Vagina (tissue), 2 donors: ENCODE results near the gene RAB11FIP3. TPM values are rescaled to one million over a fixed set of nuclear protein-coding genes. Genes with fewer than 3 reads are reported as not detected.

Experiments
- DNase-seq, 2 donors: peaks; one replicate each; pipeline ENCODE4 v3.0.0-alpha.2; 2017; ENCODE audit errors: extremely low spot score in 2 of 2
- H3K27ac ChIP-seq: fragments of 200-600 bp; sonication (generic); one replicate; pipeline ENCODE4 v1.5.1; 2019
- H3K27me3 ChIP-seq: fragments of 200-600 bp; sonication (generic); one replicate; pipeline ENCODE4 v1.5.1; 2019
- H3K36me3 ChIP-seq, 2 donors: fragments of 200-600 bp; sonication (generic); one replicate each; pipeline ENCODE4 v1.5.1; 2017 to 2019
- H3K4me1 ChIP-seq: fragments of 200-600 bp; sonication (generic); one replicate; pipeline ENCODE4 v1.5.1; 2019
- H3K4me3 ChIP-seq, 2 donors: fragments of 200-600 bp; sonication (generic); 1 replicate in 1 of 2; 2 replicates in 1 of 2; pipeline ENCODE4 v1.5.1; 2016 to 2019
- H3K9me3 ChIP-seq: fragments of 200-600 bp; sonication (generic); one replicate; pipeline ENCODE4 v1.5.1; 2019
- POLR2A ChIP-seq, 2 donors: fragments of 450-650 bp; IDR thresholded peaks; one replicate each; pipeline ENCODE4 v1.6.1; 2017; ENCODE audit warnings: antibody characterized with exemption in 2 of 2, mild to moderate bottlenecking in 2 of 2, moderate library complexity in 2 of 2
- POLR2AphosphoS5 ChIP-seq, 2 donors: sonication (generic); formaldehyde crosslinking; IDR thresholded peaks; one replicate each; pipeline ENCODE4 v1.9.0; 2017; ENCODE audit warnings: antibody characterized with exemption in 2 of 2, mild to moderate bottlenecking in 2 of 2, low read depth in 1 of 2; ENCODE audit not compliant: insufficient read depth in 1 of 2
- intact Hi-C: fragments of 100-400 bp; cut with DNase I; formaldehyde crosslinking; loops from one replicate; pipeline ENCODE4 v1.15.1; 2023
- total RNA-seq: library from RNA; depleted of rRNA; stranded (reverse); fragments of >200 nt; gene quantifications from one replicate; pipeline ENCODE4 v1.2.3, GENCODE V29; 2016
- TF ChIP-seq, protein P1 (sequence below), 3 experiments: fragments of 450-650 bp in 2 of 3; fragments of 200-600 bp in 1 of 3; sonication (generic) in 1 of 3; IDR thresholded peaks; one replicate each; pipeline ENCODE4 v1.5.1; 2017 to 2019; ENCODE audit warnings: antibody characterized with exemption in 3 of 3, mild to moderate bottlenecking in 2 of 3, moderate library complexity in 2 of 3

Gene RAB11FIP3
- total RNA-seq, 1 donor from 2014 or later = 36.6 TPM

DNA sequence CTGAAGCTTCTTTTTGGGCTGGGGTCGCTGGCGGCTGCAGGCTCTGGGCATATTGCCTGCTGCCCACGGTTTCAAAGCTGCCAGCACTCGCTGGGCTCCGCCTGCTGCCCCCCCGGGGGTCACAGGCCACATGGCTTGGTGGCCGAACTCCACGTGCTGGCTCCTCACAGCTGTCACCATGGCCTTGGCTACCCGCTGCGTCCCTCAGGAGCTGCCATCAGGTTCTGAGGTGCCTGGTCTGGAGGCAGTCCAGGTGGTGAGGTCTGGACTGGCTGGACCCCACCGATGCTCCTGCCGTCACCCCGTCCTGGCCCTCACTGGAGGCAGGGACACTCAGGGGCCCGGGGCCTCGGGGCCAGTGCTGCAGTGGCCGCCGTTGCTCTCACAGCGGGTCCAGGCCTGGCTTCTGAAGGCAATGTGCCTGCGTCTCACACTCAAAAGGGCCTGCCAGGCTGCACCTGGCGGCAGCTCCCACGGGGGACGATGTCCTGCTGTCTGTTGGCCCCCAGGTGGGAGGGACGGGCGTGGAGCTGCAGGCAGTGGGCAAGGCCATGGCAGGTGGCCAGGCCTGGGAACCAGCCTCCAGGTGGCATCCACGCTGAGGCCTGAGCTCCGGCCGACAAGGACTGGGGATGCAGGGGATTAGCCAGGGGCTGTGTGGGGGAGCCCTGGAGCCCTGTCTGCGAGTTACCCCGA, 115.3 kb downstream of the RAB11FIP3 start:
- peaks cover 0 to 16% of the 10 kb centered on the region in 2 donors for H3K36me3 ChIP-seq
- intact Hi-C loops = no loop called here
- no peak for DNase-seq
- no peak overlapping the region for H3K27ac ChIP-seq
- TF ChIP-seq, protein P1, sequence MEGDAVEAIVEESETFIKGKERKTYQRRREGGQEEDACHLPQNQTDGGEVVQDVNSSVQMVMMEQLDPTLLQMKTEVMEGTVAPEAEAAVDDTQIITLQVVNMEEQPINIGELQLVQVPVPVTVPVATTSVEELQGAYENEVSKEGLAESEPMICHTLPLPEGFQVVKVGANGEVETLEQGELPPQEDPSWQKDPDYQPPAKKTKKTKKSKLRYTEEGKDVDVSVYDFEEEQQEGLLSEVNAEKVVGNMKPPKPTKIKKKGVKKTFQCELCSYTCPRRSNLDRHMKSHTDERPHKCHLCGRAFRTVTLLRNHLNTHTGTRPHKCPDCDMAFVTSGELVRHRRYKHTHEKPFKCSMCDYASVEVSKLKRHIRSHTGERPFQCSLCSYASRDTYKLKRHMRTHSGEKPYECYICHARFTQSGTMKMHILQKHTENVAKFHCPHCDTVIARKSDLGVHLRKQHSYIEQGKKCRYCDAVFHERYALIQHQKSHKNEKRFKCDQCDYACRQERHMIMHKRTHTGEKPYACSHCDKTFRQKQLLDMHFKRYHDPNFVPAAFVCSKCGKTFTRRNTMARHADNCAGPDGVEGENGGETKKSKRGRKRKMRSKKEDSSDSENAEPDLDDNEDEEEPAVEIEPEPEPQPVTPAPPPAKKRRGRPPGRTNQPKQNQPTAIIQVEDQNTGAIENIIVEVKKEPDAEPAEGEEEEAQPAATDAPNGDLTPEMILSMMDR (IDR thresholded peaks at IDR 0.05) = no peak
- TF ChIP-seq POLR2A (IDR thresholded peaks at IDR 0.05) (no peak), POLR2AphosphoS5 (IDR thresholded peaks at IDR 0.05; ENCODE audit: insufficient read depth in 1 of 2, low read depth in 1 of 2) (no peak)
- H3K27me3 ChIP-seq = no peaks in the 10 kb centered on the region
- H3K4me1 ChIP-seq = no peaks in the 10 kb centered on the region
- H3K9me3 ChIP-seq = no peaks in the 10 kb centered on the region
- no peak overlapping the region for H3K4me3 ChIP-seq

DNA sequence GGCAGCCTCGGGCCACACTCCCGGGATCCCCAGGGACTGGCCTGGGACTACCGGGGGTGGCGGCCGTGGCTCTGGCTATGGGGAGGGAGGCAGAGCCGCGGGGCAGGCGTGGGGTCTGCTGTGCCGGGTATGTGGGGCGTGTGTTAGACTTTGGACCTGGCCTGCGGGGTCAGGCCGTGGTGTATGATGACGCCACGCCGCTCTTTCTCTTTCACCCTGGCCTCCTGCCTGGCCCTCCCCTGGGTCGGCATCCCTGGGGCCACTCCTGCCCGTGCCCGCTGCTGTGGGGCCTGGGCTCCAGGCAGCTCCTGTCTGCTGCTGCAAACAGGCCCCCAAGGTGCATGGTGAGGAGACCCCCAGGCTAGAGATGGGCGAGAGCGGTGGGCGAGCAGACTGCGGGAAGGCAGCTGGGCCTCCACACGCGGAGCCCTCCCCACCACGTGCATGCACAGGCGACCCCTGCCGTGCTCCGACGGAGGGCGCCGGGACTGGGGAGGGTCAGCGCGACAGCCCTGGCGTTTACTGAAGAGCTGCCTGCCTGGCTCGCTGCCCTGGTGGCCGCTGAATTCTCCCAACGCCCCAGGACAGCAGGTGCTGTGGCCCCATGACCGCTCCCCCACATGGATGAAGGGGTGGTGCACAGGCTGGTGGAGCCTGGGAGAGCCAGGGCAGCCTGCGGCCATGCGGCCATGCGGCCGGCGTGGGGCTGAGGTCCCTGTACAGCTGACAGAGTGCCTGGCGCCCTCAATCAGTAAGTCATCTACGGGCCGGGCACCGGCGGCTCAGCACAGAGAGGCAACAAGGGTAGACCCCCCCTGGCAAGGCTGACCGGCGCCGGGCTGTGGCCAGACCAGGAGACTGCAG, 118.1 kb downstream of the RAB11FIP3 start:
- Histone ChIP-seq H3K9me3 (no peaks in the 10 kb centered on the region), H3K4me1 (peaks cover 11% of the 10 kb centered on the region), H3K36me3 (peaks cover 0 to 4% of the 10 kb centered on the region in 2 donors), H3K27ac (no peak overlapping the region), H3K27me3 (no peaks in the 10 kb centered on the region), H3K4me3 (no peak overlapping the region)
- TF ChIP-seq, protein P1 (IDR thresholded peaks at IDR 0.05) = no peak
- TF ChIP-seq POLR2AphosphoS5 (IDR thresholded peaks at IDR 0.05; ENCODE audit: insufficient read depth in 1 of 2, low read depth in 1 of 2) (no peak), POLR2A (IDR thresholded peaks at IDR 0.05) (no peak)
- DNase-seq = no peak
- intact Hi-C loops = no loop called here

DNA sequence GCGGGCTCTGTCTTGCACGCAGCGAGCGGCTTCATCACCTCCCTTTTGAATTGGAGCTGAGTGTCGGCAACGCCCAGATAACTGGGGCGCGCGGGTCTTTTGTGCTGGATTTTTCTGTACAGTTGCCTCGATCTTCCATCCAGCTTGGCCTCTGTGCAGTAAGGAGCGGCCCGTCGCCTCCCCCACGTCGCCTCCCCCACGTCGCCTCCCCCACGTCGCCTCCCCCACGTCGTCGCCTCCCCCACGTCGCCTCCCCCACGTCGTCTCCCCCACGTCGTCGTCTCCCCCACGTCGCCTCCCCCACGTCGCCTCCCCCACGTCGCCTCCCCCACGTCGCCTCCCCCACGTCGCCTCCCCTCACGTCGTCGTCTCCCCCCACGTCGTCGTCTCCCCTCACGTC, 119.1 kb downstream of the RAB11FIP3 start:
- DNase-seq = no peak
- no peak overlapping the region for H3K4me3 ChIP-seq
- no peaks in the 10 kb centered on the region for H3K27me3 ChIP-seq
- H3K4me1 ChIP-seq = peaks cover 11% of the 10 kb centered on the region
- no peak for TF ChIP-seq POLR2AphosphoS5 (IDR thresholded peaks at IDR 0.05; ENCODE audit: insufficient read depth in 1 of 2, low read depth in 1 of 2)
- TF ChIP-seq, protein P1 (IDR thresholded peaks at IDR 0.05) = no peak
- no peak for TF ChIP-seq POLR2A (IDR thresholded peaks at IDR 0.05)
- H3K9me3 ChIP-seq = no peaks in the 10 kb centered on the region
- H3K27ac ChIP-seq = no peak overlapping the region
- intact Hi-C loops = no loop called here
- peaks cover 0 to 7% of the 10 kb centered on the region in 2 donors for H3K36me3 ChIP-seq

DNA sequence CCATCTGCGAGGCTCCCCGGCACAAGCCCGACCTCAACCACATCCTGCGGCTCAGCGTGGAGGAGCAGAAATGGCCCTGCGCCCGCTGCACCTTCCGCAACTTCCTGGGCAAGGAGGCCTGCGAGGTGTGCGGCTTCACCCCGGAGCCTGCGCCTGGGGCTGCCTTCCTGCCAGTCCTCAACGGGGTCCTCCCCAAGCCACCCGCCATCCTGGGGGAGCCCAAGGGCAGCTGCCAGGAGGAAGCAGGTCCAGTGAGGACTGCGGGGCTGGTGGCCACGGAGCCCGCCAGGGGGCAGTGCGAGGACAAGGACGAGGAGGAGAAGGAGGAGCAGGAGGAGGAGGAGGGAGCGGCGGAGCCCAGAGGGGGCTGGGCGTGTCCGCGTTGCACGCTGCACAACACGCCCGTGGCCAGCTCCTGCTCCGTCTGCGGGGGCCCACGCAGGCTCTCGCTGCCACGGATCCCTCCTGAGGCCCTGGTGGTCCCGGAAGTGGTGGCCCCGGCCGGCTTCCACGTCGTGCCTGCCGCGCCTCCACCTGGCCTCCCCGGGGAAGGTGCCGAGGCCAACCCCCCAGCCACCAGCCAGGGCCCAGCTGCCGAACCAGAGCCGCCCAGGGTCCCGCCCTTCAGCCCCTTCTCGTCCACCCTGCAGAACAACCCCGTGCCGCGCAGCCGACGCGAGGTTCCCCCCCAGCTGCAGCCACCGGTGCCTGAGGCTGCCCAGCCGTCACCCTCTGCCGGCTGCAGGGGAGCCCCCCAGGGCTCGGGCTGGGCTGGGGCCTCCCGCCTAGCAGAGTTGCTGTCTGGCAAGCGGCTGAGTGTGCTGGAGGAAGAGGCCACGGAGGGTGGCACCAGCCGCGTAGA, 121.7 kb downstream of the RAB11FIP3 start:
- DNase-seq = no peak
- TF ChIP-seq POLR2A (IDR thresholded peaks at IDR 0.05) (no peak), POLR2AphosphoS5 (IDR thresholded peaks at IDR 0.05; ENCODE audit: insufficient read depth in 1 of 2, low read depth in 1 of 2) (peak in 1 of 2 donors; percentile 25)
- TF ChIP-seq, protein P1 (IDR thresholded peaks at IDR 0.05) = peak in 2 of 3 experiments; percentile 24 to 53
- Histone ChIP-seq H3K27ac (no peak overlapping the region), H3K4me1 (peaks cover 11% of the 10 kb centered on the region), H3K36me3 (peaks cover 0 to 23% of the 10 kb centered on the region in 2 donors), H3K27me3 (no peaks in the 10 kb centered on the region), H3K9me3 (no peaks in the 10 kb centered on the region), H3K4me3 (no peak overlapping the region)
- intact Hi-C loops = no loop called here
